Omental fat pad (tissue), 4 donors: ENCODE measurements around the gene CCL1. TPM values are rescaled to one million over a fixed set of nuclear protein-coding genes. Genes with fewer than 3 reads are reported as not detected.

Experiments used
- ATAC-seq: fragments of 150-250 bp; one replicate; pipeline ENCODE4 v1.9.1; 2016; ENCODE audit warnings: mild to moderate bottlenecking, moderate library complexity; ENCODE audit not compliant: low FRiP score
- DNase-seq: peaks from one replicate; pipeline ENCODE4 v3.0.0-alpha.2; 2019; ENCODE audit warnings: low spot score
- total RNA-seq, 4 donors: library from RNA; depleted of rRNA; stranded (reverse); fragments of >200 nt; gene quantifications; one replicate each; pipeline ENCODE4 v1.1.0, GENCODE V29; 2016
- TF ChIP-seq, protein P1 (sequence below), 3 donors: fragments of 450-650 bp; IDR thresholded peaks; one replicate each; pipeline ENCODE4 v1.5.1; 2016 to 2017; ENCODE audit warnings: antibody characterized with exemption in 3 of 3, mild to moderate bottlenecking in 3 of 3, moderate library complexity in 2 of 3

CCL1 gene
- total RNA-seq, 4 donors from 2014 or later = not detected

DNA sequence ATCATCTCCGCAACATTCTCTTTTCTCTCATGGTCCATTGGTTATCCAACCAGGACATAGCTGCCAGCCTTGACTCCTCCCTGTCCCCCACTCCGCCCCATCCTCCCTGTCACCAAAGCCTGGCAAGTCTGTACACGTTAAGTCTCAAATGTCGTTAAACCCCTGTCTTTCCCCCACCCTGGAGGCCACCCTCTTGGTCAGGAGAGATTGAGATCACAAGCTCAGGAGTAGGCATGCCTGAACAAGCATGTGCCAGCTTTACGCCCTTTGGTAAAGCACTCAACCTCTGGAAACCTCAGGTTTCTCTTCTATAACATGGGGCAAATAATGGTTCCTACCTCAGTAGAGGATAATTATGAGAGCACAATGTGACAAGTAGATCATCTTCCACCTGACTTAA lies 38.1 kb upstream of the CCL1 start:
- DNase-seq (no peak), ATAC-seq (no peak)
- TF ChIP-seq, protein P1, sequence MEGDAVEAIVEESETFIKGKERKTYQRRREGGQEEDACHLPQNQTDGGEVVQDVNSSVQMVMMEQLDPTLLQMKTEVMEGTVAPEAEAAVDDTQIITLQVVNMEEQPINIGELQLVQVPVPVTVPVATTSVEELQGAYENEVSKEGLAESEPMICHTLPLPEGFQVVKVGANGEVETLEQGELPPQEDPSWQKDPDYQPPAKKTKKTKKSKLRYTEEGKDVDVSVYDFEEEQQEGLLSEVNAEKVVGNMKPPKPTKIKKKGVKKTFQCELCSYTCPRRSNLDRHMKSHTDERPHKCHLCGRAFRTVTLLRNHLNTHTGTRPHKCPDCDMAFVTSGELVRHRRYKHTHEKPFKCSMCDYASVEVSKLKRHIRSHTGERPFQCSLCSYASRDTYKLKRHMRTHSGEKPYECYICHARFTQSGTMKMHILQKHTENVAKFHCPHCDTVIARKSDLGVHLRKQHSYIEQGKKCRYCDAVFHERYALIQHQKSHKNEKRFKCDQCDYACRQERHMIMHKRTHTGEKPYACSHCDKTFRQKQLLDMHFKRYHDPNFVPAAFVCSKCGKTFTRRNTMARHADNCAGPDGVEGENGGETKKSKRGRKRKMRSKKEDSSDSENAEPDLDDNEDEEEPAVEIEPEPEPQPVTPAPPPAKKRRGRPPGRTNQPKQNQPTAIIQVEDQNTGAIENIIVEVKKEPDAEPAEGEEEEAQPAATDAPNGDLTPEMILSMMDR (IDR thresholded peaks at IDR 0.05) = no peak

DNA sequence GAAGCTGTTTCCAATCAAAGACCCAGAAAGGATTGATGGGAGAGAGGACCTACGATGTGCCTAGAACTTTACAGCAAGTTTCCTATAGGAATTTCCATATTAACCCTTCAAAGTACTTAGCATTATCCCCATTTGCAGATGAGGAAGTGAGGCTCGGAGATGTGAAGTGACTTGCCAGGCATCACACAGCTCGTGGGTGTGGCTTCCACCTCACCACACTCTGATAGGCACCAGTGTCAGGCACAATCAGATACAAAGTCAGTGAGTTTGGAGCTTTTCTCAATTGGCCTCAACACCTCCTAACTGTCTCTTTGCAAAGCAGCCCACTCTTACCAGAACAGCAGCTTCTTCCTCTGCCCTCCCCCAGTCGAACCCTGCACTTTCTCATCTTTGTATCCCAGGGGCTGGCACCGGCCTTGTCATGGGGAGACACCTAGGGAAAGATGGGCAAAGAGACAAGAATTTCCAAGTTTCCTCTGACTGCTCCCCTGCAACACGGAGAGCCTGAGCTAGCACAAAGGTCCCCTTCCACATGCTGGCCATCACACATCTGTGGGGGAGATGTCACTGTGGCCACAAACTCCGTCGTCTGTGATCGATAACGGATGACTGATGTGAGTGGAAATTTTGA lies 37.4 kb upstream of the CCL1 start:
- ATAC-seq (no peak), DNase-seq (no peak)
- TF ChIP-seq, protein P1 (IDR thresholded peaks at IDR 0.05) = no peak

DNA sequence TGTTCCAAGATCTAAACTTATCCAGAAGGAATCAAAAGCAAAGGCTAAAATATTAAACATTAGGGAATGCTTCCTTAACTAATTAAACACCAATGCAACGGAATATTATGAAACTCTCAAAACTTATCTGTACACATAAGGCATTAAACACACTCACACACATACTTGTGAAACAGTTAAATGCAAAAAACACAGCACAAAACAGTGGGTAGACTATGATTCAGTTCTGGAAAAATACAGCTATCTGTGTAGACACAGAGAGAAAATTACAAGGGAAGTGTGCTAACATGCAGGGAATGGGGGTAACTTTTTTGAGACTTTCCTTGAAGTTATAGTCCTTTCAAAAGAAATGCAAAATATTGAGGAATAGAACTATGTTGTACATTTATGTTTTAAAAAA lies 36.7 kb upstream of the CCL1 start:
- ATAC-seq (no peak), DNase-seq (no peak)
- TF ChIP-seq, protein P1 (IDR thresholded peaks at IDR 0.05) = no peak

DNA sequence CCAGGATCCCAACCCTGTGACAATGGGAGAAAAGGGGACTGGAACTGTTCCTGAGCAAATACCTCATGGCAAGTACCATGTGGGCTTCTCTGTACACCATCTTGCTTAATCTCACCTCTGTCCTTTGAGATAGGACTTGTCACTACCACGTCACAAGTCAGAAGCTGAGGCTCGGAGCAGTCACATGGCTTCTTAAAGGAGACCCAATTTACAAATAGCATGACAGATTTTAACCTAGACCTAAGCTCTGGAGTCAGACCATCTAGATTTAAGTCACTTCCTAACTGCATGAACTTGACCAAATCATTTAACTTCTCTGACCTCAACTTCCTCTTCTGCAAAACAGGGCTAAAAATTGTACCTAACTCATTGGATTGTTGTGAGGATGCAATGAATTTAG lies 36.0 kb upstream of the CCL1 start:
- TF ChIP-seq, protein P1 (IDR thresholded peaks at IDR 0.05) = no peak
- ATAC-seq (no peak), DNase-seq (no peak)

DNA sequence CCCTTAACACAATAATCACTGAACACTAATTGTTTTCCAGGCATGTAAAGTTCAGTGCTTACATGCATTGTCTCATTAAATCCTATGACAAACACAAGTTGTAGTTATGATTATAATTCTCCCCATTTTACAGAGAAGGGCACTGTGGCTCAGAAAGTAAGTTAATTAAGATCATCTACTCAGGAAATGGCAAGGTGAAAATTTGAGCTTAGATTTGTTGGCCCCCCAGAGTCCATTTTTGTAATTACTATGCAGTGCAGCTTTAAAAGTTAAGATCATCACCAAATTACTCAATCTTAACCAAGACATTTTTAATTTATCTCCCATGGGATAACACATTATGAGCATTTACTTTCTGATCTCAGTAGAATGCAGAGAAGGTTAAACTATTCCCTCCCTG lies 34.2 kb upstream of the CCL1 start:
- ATAC-seq (no peak), DNase-seq (no peak)
- TF ChIP-seq, protein P1 (IDR thresholded peaks at IDR 0.05) = no peak

DNA sequence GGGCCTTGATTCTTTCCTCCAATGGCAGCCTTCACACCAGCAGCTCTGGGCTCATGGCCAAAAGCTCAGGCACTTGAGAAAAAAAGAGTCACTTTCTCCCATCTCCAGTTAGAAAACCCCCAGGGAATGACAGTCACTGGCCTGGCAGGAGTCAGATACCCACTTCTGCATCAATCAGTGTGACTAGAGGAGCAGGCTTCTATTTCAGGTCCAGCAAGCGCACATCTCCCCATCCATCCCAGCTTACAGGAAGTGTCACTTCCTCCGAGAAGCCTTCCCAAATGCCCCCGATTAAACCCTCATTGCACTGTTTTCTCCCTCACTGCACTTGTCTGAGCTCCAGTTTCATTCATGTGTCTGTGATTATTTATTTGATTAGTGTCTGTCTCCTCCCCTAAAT lies 30.4 kb upstream of the CCL1 start:
- DNase-seq = no peak
- no peak for ATAC-seq
- TF ChIP-seq, protein P1 (IDR thresholded peaks at IDR 0.05) = no peak

DNA sequence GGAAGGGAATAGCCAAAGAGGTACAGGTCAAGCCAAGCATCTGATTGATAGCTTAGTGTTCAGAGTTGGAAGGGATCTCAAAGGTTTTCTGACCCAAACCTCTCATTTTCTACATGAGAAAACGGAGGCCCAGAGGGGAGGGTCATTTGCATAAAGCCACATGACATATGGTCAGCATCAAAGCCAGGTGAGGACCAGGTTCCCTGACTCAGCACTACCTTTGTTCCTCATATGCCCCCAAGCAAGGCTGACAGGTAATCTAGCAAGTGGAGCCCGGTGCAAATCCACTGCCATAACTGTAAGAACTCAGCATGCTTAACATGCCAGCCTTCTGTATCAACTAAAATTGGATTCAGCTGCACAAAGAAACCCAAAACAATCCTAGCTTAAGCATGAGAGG lies 28.2 kb upstream of the CCL1 start:
- no peak for DNase-seq
- ATAC-seq = no peak
- TF ChIP-seq, protein P1 (IDR thresholded peaks at IDR 0.05) = no peak
